WTC11 (cell line): Measurements from ENCODE around the gene GALNT18. TPM values are rescaled to one million over a fixed set of nuclear protein-coding genes. Genes with fewer than 3 reads are reported as not detected.

Experiments
- ATAC-seq: fragments of 200-7000 bp; cut with Tn5 transposase; 2 replicates; pipeline ENCODE4 v1.10.0; 2021; ENCODE audit warnings: mild to moderate bottlenecking, moderate library complexity
- CTCF ChIA-PET: fragments of 300-600 bp; sonication (Branson Sonifier 250); formaldehyde crosslinking; loops from one replicate; lab custom pipeline; 2021; ENCODE audit warnings: antibody characterized with exemption; lab: Charles Lee
- POLR2A ChIA-PET: fragments of 350-600 bp; sonication (Branson Sonifier 250); formaldehyde crosslinking; loops from one replicate; lab custom pipeline; 2021; ENCODE audit warnings: antibody characterized with exemption; lab: Charles Lee
- DNase-seq: peaks from one replicate; pipeline ENCODE4 v3.0.0; 2021; ENCODE audit warnings: low spot score
- H3K27ac Mint-ChIP-seq: 2 replicates; pipeline ENCODE4 v1.8.0; 2021; ENCODE audit warnings: mixed read lengths
- H3K27me3 Mint-ChIP-seq: 2 replicates; pipeline ENCODE4 v1.8.0; 2021; ENCODE audit warnings: low read depth, mild to moderate bottlenecking, moderate library complexity, mixed read lengths
- H3K36me3 Mint-ChIP-seq: 2 replicates; pipeline ENCODE4 v1.8.0; 2021; ENCODE audit warnings: mixed read lengths
- H3K4me1 Mint-ChIP-seq: 2 replicates; pipeline ENCODE4 v1.8.0; 2022; ENCODE audit warnings: mixed read lengths
- H3K4me3 Mint-ChIP-seq: 2 replicates; pipeline ENCODE4 v1.8.0; 2021; ENCODE audit warnings: mild to moderate bottlenecking, moderate library complexity, mixed read lengths
- H3K9me3 Mint-ChIP-seq: 2 replicates; pipeline ENCODE4 v1.8.0; 2021; ENCODE audit warnings: mixed read lengths
- CREM ChIP-seq: sonication (generic); formaldehyde crosslinking; IDR thresholded peaks from 2 replicates; pipeline ENCODE4 v1.8.1; 2022; ENCODE audit warnings: mild to moderate bottlenecking, missing genetic modification reagents, moderate library complexity
- EMX1 ChIP-seq: fragments of 250-450 bp; sonication (Bioruptor Pico); IDR thresholded peaks from 2 replicates; pipeline ENCODE4 v1.8.0; 2021; ENCODE audit warnings: mild to moderate bottlenecking
- ESRRA ChIP-seq: sonication (generic); formaldehyde crosslinking; IDR thresholded peaks from 2 replicates; pipeline ENCODE4 v1.8.1; 2022; ENCODE audit warnings: mild to moderate bottlenecking, missing genetic modification reagents, borderline replicate concordance
- ETV6 ChIP-seq: sonication (generic); formaldehyde crosslinking; IDR thresholded peaks from 2 replicates; pipeline ENCODE4 v1.8.1; 2022; ENCODE audit warnings: mild to moderate bottlenecking, missing genetic modification reagents
- FOXJ3 ChIP-seq: sonication (generic); formaldehyde crosslinking; IDR thresholded peaks from 2 replicates; pipeline ENCODE4 v1.9.0; 2021; ENCODE audit warnings: missing genetic modification reagents, mild to moderate bottlenecking, borderline replicate concordance
- FOXK1 ChIP-seq: sonication (generic); formaldehyde crosslinking; IDR thresholded peaks from 2 replicates; pipeline ENCODE4 v1.8.0; 2022; ENCODE audit warnings: mild to moderate bottlenecking, moderate library complexity, missing genetic modification reagents
- FOXP1 ChIP-seq: sonication (generic); formaldehyde crosslinking; IDR thresholded peaks from 2 replicates; pipeline ENCODE4 v1.8.0; 2022; ENCODE audit warnings: missing genetic modification reagents, mild to moderate bottlenecking, moderate library complexity, borderline replicate concordance
- GABPB1 ChIP-seq: sonication (generic); formaldehyde crosslinking; IDR thresholded peaks from 2 replicates; pipeline ENCODE4 v1.8.1; 2023; ENCODE audit warnings: mild to moderate bottlenecking, missing genetic modification reagents
- JAZF1 ChIP-seq: fragments of 250-450 bp; sonication (Bioruptor Pico); IDR thresholded peaks from 2 replicates; pipeline ENCODE4 v1.9.0; 2021; ENCODE audit warnings: moderate library complexity, mild to moderate bottlenecking, inconsistent platforms
- NFE2L1 ChIP-seq: sonication (generic); formaldehyde crosslinking; IDR thresholded peaks from 2 replicates; pipeline ENCODE4 v1.8.1; 2023; ENCODE audit warnings: missing genetic modification reagents
- RORB ChIP-seq: fragments of 250-450 bp; sonication (Bioruptor Pico); IDR thresholded peaks from 2 replicates; pipeline ENCODE4 v1.9.0; 2021; ENCODE audit warnings: mild to moderate bottlenecking
- SP1 ChIP-seq: sonication (generic); formaldehyde crosslinking; conservative IDR thresholded peaks from 2 replicates; pipeline ENCODE4 v1.8.1; 2022; ENCODE audit warnings: missing genetic modification reagents
- TCF7 ChIP-seq: sonication (generic); formaldehyde crosslinking; IDR thresholded peaks from 2 replicates; pipeline ENCODE4 v1.8.0; 2022; ENCODE audit warnings: mild to moderate bottlenecking, low read depth, missing genetic modification reagents, moderate library complexity
- ZNF671 ChIP-seq: fragments of 250-450 bp; sonication (Bioruptor Pico); IDR thresholded peaks from 2 replicates; pipeline ENCODE4 v1.8.0; 2021; ENCODE audit warnings: mild to moderate bottlenecking
- total RNA-seq: library from RNA; stranded (reverse); gene quantifications from 3 replicates; pipeline ENCODE4 v1.2.3, GENCODE V29; 2021
- TF ChIP-seq, protein P1 (sequence below): sonication (generic); formaldehyde crosslinking; IDR thresholded peaks from 2 replicates; pipeline ENCODE4 v1.8.0; 2023; ENCODE audit warnings: missing genetic modification reagents, mild to moderate bottlenecking, borderline replicate concordance
- TF ChIP-seq, protein P2 (sequence below): sonication (generic); formaldehyde crosslinking; IDR thresholded peaks from 2 replicates; pipeline ENCODE4 v1.8.1; 2023; ENCODE audit warnings: mild to moderate bottlenecking, missing genetic modification reagents
- TF ChIP-seq, protein P3 (sequence below): fragments of 250-450 bp; sonication (Bioruptor Pico); IDR thresholded peaks from 2 replicates; pipeline ENCODE4 v1.9.0; 2021; ENCODE audit warnings: mild to moderate bottlenecking, borderline replicate concordance
- TF ChIP-seq, protein P4 (sequence below): sonication (generic); formaldehyde crosslinking; IDR thresholded peaks from 2 replicates; pipeline ENCODE4 v1.8.1; 2022; ENCODE audit warnings: mild to moderate bottlenecking, moderate library complexity, missing genetic modification reagents
- TF ChIP-seq, protein P5 (sequence below): sonication (generic); formaldehyde crosslinking; conservative IDR thresholded peaks from 2 replicates; pipeline ENCODE4 v1.8.1; 2022; ENCODE audit warnings: mild to moderate bottlenecking, missing genetic modification reagents

Gene GALNT18
- total RNA-seq, 1 experiment from 2014 or later: 5.0 TPM

DNA sequence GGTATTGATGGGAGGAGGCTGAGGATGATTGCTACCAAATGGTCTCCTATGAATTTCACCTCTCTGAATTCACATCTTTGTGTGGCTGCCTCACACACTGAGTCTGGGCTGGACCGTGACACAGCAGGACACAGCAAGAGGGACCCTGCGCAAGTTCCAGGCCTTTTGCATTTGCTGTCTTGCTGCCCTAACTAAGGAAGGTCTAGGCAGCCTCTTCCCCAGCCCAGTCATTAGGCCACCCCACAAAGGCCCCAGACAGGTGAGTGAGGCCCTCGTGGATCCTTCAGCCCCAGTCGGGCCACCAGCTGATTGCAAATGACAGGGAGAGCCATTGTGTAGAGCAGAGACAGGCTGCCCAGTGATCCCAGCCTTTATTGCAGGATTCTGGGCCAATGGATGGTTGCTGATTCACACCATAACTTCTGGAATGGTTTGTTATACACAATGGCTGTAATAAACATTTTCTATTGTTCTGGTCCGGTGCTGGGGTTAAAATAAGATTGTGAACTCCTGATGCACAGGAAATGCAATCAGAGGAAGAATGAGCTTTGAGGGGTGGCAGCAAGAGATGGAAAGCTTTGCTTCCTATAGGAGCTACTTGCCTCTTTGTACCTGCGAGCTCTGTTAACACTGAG is 240.2 kb downstream of the GALNT18 start:
- Mint-ChIP-seq H3K9me3 (peaks cover 5% of the 10 kb centered on the region), H3K27ac (no peak overlapping the region), H3K27me3 (0 out of 2 replicates have a peak, but pooled peaks cover 2% of the 10 kb centered on the region), H3K36me3 (peaks cover 3% of the 10 kb centered on the region; the same call in 1 of the 2 replicates), H3K4me1 (peaks cover 5% of the 10 kb centered on the region), H3K4me3 (no peak overlapping the region)
- CTCF ChIA-PET: interaction anchor here (1.1 to 1.3 kb wide), 2 partner anchors 353 to 406 kb away, joined by 3 to 4 read pairs; no protein-coding TSS in a partner anchor
- DNase-seq (no peak), ATAC-seq (no peak)
- POLR2A ChIA-PET: no interaction called here
- TF ChIP-seq ESRRA: no peak
- no peak for TF ChIP-seq GABPB1 (CRISPR knock-in tag)
- TF ChIP-seq, protein P1, sequence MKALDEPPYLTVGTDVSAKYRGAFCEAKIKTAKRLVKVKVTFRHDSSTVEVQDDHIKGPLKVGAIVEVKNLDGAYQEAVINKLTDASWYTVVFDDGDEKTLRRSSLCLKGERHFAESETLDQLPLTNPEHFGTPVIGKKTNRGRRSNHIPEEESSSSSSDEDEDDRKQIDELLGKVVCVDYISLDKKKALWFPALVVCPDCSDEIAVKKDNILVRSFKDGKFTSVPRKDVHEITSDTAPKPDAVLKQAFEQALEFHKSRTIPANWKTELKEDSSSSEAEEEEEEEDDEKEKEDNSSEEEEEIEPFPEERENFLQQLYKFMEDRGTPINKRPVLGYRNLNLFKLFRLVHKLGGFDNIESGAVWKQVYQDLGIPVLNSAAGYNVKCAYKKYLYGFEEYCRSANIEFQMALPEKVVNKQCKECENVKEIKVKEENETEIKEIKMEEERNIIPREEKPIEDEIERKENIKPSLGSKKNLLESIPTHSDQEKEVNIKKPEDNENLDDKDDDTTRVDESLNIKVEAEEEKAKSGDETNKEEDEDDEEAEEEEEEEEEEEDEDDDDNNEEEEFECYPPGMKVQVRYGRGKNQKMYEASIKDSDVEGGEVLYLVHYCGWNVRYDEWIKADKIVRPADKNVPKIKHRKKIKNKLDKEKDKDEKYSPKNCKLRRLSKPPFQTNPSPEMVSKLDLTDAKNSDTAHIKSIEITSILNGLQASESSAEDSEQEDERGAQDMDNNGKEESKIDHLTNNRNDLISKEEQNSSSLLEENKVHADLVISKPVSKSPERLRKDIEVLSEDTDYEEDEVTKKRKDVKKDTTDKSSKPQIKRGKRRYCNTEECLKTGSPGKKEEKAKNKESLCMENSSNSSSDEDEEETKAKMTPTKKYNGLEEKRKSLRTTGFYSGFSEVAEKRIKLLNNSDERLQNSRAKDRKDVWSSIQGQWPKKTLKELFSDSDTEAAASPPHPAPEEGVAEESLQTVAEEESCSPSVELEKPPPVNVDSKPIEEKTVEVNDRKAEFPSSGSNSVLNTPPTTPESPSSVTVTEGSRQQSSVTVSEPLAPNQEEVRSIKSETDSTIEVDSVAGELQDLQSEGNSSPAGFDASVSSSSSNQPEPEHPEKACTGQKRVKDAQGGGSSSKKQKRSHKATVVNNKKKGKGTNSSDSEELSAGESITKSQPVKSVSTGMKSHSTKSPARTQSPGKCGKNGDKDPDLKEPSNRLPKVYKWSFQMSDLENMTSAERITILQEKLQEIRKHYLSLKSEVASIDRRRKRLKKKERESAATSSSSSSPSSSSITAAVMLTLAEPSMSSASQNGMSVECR (CRISPR knock-in tag): no peak
- no peak for TF ChIP-seq FOXP1

DNA sequence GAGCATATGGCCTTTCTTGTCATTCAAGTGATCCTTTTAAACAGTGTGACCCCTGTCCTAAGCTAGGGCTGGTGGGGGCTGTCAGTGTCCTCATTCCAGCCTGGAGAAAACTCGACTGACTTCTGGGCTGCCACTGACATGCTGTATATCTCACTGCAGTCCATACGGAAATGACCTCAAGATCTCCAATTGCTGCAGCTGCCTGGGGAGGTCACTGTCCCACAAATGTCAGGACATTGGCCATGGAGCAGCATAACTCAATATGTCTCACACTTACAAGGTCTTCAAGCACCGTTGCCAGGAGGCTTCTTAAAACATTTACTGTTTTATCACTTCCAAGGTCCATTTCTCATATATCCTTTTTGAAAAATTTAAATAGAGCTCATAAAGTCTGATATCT is 240.9 kb downstream of the GALNT18 start:
- Mint-ChIP-seq H3K4me3 (no peak overlapping the region), H3K27me3 (0 out of 2 replicates have a peak, but pooled peaks cover 3% of the 10 kb centered on the region), H3K9me3 (peaks cover 5% of the 10 kb centered on the region), H3K36me3 (peaks cover 3% of the 10 kb centered on the region; the same call in 1 of the 2 replicates), H3K4me1 (no peaks in the 10 kb centered on the region), H3K27ac (no peak overlapping the region)
- DNase-seq: no peak
- CTCF ChIA-PET: interaction anchor here (1.1 to 1.3 kb wide), 2 partner anchors 353 to 407 kb away, joined by 3 to 4 read pairs; no protein-coding TSS in a partner anchor
- POLR2A ChIA-PET: no interaction called here
- ATAC-seq: no peak
- TF ChIP-seq, protein P2, sequence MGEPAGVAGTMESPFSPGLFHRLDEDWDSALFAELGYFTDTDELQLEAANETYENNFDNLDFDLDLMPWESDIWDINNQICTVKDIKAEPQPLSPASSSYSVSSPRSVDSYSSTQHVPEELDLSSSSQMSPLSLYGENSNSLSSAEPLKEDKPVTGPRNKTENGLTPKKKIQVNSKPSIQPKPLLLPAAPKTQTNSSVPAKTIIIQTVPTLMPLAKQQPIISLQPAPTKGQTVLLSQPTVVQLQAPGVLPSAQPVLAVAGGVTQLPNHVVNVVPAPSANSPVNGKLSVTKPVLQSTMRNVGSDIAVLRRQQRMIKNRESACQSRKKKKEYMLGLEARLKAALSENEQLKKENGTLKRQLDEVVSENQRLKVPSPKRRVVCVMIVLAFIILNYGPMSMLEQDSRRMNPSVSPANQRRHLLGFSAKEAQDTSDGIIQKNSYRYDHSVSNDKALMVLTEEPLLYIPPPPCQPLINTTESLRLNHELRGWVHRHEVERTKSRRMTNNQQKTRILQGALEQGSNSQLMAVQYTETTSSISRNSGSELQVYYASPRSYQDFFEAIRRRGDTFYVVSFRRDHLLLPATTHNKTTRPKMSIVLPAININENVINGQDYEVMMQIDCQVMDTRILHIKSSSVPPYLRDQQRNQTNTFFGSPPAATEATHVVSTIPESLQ: no peak
- TF ChIP-seq, protein P3, sequence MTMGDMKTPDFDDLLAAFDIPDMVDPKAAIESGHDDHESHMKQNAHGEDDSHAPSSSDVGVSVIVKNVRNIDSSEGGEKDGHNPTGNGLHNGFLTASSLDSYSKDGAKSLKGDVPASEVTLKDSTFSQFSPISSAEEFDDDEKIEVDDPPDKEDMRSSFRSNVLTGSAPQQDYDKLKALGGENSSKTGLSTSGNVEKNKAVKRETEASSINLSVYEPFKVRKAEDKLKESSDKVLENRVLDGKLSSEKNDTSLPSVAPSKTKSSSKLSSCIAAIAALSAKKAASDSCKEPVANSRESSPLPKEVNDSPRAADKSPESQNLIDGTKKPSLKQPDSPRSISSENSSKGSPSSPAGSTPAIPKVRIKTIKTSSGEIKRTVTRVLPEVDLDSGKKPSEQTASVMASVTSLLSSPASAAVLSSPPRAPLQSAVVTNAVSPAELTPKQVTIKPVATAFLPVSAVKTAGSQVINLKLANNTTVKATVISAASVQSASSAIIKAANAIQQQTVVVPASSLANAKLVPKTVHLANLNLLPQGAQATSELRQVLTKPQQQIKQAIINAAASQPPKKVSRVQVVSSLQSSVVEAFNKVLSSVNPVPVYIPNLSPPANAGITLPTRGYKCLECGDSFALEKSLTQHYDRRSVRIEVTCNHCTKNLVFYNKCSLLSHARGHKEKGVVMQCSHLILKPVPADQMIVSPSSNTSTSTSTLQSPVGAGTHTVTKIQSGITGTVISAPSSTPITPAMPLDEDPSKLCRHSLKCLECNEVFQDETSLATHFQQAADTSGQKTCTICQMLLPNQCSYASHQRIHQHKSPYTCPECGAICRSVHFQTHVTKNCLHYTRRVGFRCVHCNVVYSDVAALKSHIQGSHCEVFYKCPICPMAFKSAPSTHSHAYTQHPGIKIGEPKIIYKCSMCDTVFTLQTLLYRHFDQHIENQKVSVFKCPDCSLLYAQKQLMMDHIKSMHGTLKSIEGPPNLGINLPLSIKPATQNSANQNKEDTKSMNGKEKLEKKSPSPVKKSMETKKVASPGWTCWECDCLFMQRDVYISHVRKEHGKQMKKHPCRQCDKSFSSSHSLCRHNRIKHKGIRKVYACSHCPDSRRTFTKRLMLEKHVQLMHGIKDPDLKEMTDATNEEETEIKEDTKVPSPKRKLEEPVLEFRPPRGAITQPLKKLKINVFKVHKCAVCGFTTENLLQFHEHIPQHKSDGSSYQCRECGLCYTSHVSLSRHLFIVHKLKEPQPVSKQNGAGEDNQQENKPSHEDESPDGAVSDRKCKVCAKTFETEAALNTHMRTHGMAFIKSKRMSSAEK (CRISPR knock-in tag): no peak
- TF ChIP-seq, protein P4, sequence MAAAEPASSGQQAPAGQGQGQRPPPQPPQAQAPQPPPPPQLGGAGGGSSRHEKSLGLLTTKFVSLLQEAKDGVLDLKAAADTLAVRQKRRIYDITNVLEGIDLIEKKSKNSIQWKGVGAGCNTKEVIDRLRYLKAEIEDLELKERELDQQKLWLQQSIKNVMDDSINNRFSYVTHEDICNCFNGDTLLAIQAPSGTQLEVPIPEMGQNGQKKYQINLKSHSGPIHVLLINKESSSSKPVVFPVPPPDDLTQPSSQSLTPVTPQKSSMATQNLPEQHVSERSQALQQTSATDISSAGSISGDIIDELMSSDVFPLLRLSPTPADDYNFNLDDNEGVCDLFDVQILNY (CRISPR knock-in tag): no peak
- TF ChIP-seq NFE2L1: no peak
- no peak for TF ChIP-seq ZNF671 (CRISPR knock-in tag)
- no peak for TF ChIP-seq TCF7
- no peak for TF ChIP-seq FOXJ3
- TF ChIP-seq JAZF1 (CRISPR knock-in tag): no peak
- no peak for TF ChIP-seq RORB (CRISPR knock-in tag)
- no peak for TF ChIP-seq GABPB1 (CRISPR knock-in tag)
- TF ChIP-seq ETV6 (CRISPR knock-in tag): no peak
- no peak for TF ChIP-seq FOXK1
- no peak for TF ChIP-seq CREM (CRISPR knock-in tag)
- TF ChIP-seq, protein P5, sequence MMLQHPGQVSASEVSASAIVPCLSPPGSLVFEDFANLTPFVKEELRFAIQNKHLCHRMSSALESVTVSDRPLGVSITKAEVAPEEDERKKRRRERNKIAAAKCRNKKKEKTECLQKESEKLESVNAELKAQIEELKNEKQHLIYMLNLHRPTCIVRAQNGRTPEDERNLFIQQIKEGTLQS (CRISPR knock-in tag): no peak
- no peak for TF ChIP-seq FOXP1
- no peak for TF ChIP-seq EMX1 (CRISPR knock-in tag)
- no peak for TF ChIP-seq SP1 (CRISPR knock-in tag)
